ENCODE results near the gene CPXM2.

The CPXM2 gene

GRCh38 chr10:123774132-123774742 is 117.4 kb downstream of the CPXM2 start:
- FAIRE-seq (no peak), DNase-seq (ENCODE audit: low spot score) (no peak)

- peak; percentile 85 for FAIRE-seq
These were observed 118.7 kb downstream of the CPXM2 start for GRCh38 chr10:123772645-123773508.

GRCh38 chr10:123771877-123772644 is 119.5 kb downstream of the CPXM2 start:
- peak; percentile 92 for FAIRE-seq
- no peak for DNase-seq (ENCODE audit: low spot score)

More at GRCh38 chr10:123772645-123773508, 118.7 kb downstream of the CPXM2 start:
- no peak for DNase-seq (ENCODE audit: low spot score)

GRCh38 chr10:123769647-123770046 is 122.0 kb downstream of the CPXM2 start:
- no peak for FAIRE-seq
- no peak for DNase-seq (ENCODE audit: low spot score)

- DNase-seq (ENCODE audit: low spot score): no peak
- FAIRE-seq: no peak
These were observed 124.8 kb downstream of the CPXM2 start for GRCh38 chr10:123766761-123767160.

GRCh38 chr10:123766012-123766411 is 125.6 kb downstream of the CPXM2 start:
- DNase-seq (ENCODE audit: low spot score) (no peak), FAIRE-seq (no peak)

GRCh38 chr10:123761666-123762230 is 129.9 kb downstream of the CPXM2 start:
- DNase-seq (ENCODE audit: low spot score): no peak
- no peak for FAIRE-seq

GRCh38 chr10:123761038-123761428 is 130.6 kb downstream of the CPXM2 start:
- no peak for FAIRE-seq
- no peak for DNase-seq (ENCODE audit: low spot score)

- FAIRE-seq (no peak), DNase-seq (ENCODE audit: low spot score) (no peak)
These were observed 131.1 kb downstream of the CPXM2 start for GRCh38 chr10:123760356-123761037.

- DNase-seq (ENCODE audit: low spot score) (no peak), FAIRE-seq (no peak)
These were observed 132.0 kb downstream of the CPXM2 start for GRCh38 chr10:123759501-123760031.

GRCh38 chr10:123759041-123759440 is 132.6 kb downstream of the CPXM2 start:
- no peak for DNase-seq (ENCODE audit: low spot score)
- no peak for FAIRE-seq

- FAIRE-seq: no peak
- DNase-seq (ENCODE audit: low spot score): no peak
These were observed 133.8 kb downstream of the CPXM2 start for GRCh38 chr10:123757853-123758252.

- DNase-seq (ENCODE audit: low spot score): no peak
- FAIRE-seq: no peak
These were observed 136.5 kb downstream of the CPXM2 start for GRCh38 chr10:123755061-123755460.

GRCh38 chr10:123754123-123754522 is 137.5 kb downstream of the CPXM2 start:
- DNase-seq (ENCODE audit: low spot score) (no peak), FAIRE-seq (no peak)

- DNase-seq (ENCODE audit: low spot score) (no peak), FAIRE-seq (no peak)
These were observed 140.1 kb downstream of the CPXM2 start for GRCh38 chr10:123751342-123752134.

GRCh38 chr10:123750901-123751300 is 140.7 kb downstream of the CPXM2 start:
- FAIRE-seq (no peak), DNase-seq (ENCODE audit: low spot score) (no peak)

GRCh38 chr10:123748711-123749110 is 142.9 kb downstream of the CPXM2 start:
- DNase-seq (ENCODE audit: low spot score): no peak
- FAIRE-seq: no peak

- DNase-seq (ENCODE audit: low spot score) (no peak), FAIRE-seq (no peak)
These were observed 144.2 kb downstream of the CPXM2 start for GRCh38 chr10:123747426-123747825.

GRCh38 chr10:123746942-123747341 is 144.7 kb downstream of the CPXM2 start:
- no peak for FAIRE-seq
- no peak for DNase-seq (ENCODE audit: low spot score)

GRCh38 chr10:123746520-123746919 is 145.1 kb downstream of the CPXM2 start:
- FAIRE-seq (no peak), DNase-seq (ENCODE audit: low spot score) (no peak)
